GM19099 (cell line): ENCODE results near the gene SUGP2.

Experiments used
- POLR2A ChIP-seq: IDR thresholded peaks from 3 replicates; pipeline ENCODE4 v1.6.1; 2011; ENCODE audit warnings: low read depth; ENCODE audit not compliant: insufficient read length; ENCODE audit errors: extremely low read depth

SUGP2 gene

DNA sequence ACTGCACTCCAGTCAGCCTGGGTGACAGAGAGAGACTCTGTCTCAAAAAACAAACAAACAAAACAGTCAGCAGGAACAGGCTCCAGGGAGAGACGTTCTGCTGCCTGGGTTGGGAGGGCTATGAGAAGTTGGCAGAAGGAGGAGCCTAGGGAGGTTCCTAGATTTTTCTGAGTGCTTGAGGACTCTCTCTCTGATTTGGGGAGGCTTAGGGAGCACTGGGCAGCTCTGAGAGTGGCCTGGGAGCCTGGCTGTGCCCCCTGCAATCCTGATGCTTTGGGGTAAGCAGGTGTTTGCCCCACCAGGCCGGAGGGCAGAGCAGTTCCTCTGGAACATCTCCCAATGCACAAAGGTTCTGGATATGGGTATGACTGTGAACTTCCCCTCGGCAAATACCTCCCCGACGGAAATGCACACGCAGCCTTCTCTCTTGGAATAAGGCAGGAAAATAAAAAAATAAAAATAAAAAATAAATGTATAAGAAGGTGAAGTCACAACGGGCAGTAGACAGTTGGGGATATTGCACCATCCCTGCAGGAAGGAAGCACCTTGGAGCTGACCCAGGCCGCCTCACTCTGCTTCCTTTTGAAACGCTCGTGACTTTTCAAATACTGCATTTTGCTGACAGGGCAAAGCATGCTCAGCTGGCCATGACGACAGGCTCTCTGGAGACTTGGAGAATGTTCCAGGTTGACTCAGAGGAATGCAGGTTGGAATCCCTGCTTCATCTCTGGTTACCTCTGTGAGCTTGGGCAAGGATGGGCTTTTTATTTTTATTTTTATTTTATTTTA is 65.8 kb downstream of the SUGP2 start:
- TF ChIP-seq POLR2A = no peak

DNA sequence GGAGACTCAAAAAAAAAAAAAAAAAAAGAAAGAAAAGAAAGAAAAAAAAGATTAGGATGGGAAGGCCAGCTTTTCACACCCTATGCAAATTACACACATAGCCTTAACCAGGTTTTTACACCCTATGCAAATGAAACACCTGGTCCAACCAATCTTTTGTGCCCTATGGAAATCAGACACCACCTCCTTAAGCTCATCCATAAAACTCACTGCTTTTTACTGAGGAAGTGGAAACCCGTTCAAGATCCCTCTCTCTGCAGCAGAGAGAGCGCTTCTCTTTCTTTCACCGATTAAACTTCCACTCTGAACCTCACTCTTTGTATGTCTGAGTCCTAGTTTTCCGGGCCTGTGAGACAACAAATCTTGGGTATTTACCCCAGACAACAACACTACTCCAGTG is 67.0 kb downstream of the SUGP2 start:
- TF ChIP-seq POLR2A = no peak

DNA sequence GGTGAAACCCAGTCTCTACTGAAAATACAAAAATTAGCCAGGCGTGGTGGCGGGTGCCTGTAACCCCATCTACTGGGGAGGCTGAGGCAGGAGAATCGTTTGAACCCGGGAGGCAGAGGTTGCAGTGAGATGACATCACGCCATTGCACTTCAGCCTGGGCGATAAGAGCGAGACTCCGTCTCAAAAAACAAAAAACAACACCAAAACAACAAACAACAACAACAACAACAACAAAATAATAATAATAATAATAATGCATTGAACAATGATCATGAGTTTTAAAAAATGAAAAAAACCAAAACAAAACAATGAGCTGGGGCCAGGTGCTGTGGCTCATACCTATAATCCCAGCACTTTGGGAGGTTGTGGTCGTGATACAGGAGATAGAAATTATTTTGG is 69.2 kb downstream of the SUGP2 start:
- TF ChIP-seq POLR2A = no peak

DNA sequence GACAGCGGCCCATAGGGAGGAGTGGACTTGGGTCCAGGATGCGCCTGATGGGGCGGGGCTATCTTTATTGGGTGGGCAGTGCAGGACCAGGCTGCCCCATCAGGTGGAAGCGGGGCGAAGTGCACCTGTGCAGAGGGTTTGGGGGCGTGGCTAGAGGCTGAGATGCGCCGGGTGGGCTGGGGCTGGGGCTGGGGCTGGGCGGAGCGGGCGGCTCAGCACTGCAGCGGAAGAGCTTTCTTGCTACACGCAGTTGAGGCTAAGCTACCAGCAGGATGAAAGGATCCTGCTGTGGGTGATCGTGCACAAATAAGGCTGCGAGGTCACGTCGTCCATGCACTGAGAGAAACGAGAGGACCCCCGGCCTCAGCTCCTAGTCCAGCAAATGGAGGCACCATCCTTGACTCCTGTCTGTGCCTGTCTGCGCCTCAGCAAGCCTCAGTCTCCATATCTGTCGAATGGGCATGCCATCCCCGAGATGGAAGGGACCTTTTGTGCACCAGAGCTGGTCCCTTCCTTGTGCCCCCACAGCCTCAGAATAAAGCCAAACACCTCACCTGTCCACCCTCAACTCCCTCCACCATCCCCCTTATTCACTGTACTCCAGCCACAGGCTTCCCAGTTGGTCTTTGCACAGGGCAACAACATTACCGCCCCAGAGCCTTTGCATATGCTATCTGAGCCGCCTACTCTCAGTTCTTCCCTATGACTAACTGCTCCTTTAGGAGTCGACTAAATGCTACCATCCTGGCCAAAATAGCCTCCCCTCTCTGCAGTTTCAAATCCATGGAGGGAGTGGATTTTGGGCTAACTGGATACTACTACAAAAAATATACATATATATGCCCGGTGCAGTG is 71.3 kb downstream of the SUGP2 start:
- no peak for TF ChIP-seq POLR2A

DNA sequence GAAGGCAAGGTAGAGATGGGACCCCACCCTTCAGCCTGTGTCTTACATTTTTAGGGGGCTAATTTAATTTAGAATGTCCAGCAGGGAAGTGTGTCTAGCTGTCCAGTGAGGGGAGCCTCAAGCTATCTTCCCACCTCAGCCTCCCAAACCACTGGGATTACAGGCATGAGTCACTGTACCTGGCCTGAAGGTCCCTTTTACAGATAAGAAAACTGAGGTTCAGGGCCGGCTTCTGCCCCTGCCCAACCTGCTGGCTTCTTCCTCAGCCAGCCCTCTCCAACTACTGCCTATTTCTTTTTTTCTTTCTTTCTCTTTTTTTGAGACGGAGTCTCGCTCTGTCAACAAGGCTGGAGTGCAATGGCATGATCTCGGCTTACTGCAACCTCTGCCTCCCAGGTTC is 72.9 kb downstream of the SUGP2 start:
- no peak for TF ChIP-seq POLR2A

DNA sequence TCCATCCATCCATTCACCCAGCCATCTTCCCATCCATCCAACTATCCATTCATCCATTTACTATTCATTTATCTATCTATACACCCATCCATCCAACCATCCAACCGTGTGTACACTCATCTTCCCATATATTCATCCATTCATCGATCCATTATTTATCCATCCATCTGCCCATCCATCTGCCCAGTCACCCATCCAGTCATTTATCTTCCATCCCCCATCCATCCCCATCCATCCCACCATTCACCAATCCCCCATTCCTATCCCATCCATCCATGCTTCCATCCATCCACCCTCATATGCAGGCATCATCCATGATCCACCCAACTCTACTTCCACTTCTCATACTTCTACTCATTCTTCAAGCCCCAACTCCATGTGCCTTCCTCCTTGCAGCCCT is 78.3 kb downstream of the SUGP2 start:
- no peak for TF ChIP-seq POLR2A

DNA sequence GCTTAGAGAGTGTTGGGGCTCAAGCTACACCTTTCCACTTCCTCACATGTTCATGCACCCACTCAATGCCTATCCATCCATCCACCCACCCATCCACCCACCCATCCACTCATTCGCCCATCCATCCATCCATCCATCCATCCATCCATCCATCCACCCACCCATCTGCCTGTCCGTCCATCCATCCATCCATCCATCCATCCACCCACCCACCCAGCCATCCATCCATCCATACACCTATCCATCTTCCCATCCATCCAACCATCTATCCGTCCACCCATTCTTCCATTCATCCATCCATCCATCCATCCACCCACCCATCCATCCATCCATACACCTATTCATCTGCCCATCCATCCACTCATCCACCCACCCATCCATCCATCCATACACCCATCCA is 79.2 kb downstream of the SUGP2 start:
- no peak for TF ChIP-seq POLR2A

DNA sequence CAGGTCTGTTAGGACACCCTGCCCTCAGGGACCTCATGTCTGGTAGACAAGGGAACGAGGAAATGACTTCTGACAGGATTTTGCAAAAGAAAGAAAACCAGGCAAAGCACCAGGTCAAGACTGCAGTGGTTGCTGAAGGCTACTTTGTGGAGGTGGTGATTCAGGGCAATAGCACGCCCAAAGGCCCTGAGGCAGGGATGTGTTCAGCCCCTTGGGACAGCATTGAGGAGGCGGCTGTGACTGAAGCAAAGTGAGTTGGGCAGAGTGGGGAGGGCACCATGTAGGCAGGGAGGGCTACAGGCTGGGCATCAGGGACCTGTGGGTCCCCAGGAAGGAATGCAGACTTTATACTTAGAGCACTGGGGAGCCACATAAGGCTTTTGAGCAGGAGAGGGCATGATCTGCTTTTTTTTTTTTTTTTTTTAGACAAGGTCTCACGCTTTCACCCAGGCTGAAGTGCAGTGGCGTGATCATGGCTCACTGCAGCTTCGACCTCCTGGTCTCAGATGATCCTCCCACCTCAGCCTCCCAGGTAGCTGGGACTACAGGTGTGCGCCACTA is 81.5 kb downstream of the SUGP2 start:
- no peak for TF ChIP-seq POLR2A

DNA sequence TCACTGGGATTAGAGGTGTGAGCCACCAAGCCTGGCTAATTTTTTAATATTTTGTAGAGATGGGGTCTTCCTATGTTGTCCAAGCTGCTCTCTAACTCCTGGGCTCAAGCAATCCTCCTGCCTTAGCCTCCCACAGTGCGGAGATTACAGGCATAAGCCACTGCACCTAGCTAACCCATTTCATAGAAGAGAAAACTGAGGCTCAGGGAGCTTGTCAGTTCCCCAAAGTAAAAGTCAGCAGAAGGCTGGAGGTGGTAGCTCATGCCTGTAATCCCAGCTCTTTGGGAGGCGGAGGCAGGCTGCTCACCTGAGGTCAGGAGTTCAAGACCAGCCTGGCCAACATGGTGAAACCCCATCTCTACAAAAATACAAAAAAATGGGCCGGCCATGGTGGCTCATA is 83.5 kb downstream of the SUGP2 start:
- TF ChIP-seq POLR2A = no peak

DNA sequence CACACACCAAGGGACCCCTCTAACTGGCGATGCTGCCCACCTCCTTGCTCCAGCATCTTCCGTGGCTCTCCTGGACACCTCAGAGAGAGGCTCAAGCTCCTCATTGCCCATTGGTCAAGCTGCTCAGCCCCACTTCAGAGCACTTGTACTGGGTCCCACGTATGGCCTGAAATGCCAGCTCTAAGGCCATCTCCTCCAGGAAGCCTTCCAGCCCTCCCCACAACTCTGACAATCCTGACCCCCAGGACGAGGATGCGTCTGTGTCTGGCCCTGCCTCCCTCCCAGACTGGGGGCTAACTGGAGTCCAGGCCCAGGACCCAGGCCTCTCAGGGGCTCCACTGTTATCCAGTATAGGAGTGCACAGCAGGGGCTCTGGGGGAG is 84.4 kb downstream of the SUGP2 start:
- TF ChIP-seq POLR2A = no peak

DNA sequence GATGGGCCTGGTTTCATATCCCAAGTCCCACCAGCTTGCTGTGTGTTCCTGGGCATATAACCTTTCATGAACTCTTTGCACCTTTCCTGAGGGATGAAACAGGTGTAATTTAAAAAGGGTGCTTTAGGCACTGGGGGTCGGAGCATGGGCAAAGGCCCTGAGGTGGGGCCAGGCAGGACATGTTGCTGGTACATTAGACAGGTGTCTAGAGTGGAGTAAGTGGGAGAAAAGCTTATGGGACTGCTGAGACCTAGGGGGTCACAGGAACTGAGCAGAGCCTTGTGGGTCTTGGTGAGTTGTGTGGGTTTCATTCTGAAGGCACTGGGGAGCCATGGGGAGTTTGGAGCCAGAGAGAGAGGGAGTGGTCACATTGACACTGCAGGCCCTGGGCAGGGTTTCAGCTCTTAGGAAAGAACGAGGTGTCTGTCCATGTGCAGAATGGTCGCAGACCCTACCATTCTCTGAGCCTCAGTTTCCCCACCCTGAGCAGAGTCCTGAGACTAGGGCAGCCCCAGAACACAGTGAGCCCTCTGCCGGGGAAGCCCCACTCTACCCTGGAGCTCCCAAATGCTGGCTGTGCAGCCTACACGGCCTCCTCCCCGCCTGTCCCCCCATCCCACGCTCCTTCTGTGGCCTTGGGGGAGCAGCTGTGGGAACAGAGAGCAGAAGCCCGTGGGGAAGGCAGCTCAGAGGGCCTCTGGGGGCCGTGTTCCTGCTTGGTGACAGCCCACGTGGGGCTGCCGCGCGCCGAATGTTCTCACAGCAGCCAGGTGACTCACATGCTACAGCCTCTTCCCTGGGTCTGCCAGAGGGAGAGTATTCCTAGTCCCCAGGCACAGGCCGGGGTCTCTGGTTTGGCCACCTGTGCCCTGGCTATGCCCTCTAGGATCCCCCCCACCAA is 85.0 kb downstream of the SUGP2 start:
- no peak for TF ChIP-seq POLR2A

DNA sequence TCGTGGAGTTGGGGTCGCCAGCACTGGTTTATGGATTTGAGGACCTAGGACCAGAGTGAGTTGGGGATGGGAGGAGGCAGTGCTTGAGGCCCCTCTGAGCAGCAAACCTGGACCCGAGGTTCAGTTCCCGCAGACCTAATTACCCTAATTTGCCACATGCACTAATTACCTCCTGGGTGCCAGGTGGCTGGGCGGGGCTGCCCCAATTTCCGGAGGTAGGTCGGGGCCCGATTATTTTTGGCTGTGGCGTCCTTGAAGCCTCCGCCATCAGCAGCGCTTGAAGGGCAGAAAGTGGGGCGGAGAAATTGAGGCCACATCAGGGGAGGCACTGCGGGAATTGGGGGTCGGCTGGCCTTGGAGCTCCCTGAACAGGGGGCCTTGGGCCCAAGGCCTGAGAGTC is 86.4 kb downstream of the SUGP2 start:
- TF ChIP-seq POLR2A = no peak

DNA sequence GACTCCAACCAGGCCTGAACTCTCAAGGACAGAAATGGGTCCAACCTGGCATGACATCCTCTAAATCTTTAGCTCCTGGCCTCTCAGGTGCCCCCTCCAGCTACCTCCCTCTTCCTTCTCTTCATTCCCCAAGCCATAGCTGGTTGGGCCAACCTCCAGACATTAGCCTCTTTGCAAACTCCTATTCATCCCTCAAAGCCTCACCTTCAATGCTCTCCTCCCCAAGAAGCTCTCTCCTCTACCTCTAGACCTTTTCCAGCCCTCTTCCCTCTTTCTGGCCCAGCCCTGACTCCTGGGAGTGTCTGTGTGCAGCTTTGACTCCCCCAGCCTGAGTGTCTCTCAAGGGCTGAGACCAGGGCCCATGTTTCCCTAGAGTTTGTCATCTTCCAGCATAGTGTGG is 87.0 kb downstream of the SUGP2 start:
- TF ChIP-seq POLR2A = no peak

DNA sequence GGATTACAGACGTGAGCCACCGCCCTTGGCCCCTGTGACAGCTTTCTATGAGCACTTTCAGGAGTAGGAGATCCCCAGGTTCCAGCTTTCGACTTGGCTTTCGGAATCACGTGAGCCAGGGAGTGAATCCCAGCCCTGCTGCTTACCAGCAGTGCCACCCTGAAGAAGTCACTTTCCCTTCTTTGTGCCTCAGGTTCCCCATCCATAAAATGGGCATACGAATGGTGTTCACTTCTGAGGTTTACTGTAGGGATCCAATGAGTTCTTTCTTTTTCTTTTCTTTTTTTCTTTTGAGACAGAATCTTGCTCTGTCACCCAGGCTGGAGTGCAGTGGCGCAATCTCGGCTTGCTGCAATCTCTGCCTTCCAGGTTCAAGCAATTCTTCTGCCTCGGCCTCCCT is 88.0 kb downstream of the SUGP2 start:
- no peak for TF ChIP-seq POLR2A

DNA sequence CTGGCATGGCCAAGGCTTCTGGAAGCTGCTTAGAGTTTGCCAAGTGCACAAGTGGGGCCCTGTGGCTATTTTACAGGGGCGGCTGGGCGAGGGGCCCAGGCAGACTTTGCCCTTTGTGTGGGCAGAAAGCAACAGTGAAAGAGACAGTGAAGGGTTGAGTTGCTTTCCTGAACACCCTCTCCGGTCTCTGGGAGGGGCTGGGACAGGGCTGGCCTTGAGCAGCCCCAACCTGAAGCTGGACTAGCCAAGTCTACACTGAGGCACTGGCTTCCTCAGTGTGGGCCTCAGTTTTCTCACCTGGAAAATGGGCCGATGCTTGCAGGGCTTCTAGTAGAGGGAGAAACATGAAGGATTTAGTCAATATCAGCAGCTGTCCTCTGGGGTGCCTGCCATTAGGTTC is 89.9 kb downstream of the SUGP2 start:
- no peak for TF ChIP-seq POLR2A
